HG03469 (cell line): ENCODE data around the gene RAB11FIP4.

Experiments
- ATAC-seq: cut with Tn5 transposase; IDR thresholded peaks from one replicate; pipeline ENCODE4 v1.9.1; 2021; ENCODE audit warnings: mild to moderate bottlenecking, moderate library complexity, moderate number of reproducible peaks; ENCODE audit not compliant: unreplicated experiment

RAB11FIP4 gene

DNA sequence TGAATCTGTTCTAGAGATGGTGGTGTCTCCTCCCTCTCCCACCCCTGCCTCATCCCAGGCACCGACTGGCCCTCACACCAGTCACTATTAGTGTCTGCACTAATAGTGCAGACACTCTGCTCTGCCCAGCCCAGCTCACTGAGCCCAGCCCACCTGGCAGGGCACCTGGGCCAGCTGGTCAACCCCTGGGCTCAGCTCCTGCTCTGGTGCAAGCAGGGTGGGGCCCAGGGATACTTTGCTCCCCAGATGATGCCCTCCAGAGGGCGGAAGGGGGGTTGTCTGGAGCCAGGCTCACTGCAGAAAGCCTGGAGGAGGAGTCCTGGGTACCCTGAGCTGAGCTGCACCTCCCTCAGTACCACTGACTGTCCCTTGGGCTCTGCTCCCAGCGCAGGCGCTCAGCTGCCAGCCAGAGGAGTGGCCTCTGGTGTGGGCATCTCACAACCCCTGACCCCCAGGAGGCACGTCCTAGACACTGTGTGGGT, 14.5 kb downstream of the RAB11FIP4 start:
- ATAC-seq: no peak

- ATAC-seq: no peak
These were observed 17.1 kb downstream of the RAB11FIP4 start for GRCh38 chr17:31408586-31408985.

- ATAC-seq: no peak
These were observed 20.3 kb downstream of the RAB11FIP4 start for GRCh38 chr17:31411707-31412285.

DNA sequence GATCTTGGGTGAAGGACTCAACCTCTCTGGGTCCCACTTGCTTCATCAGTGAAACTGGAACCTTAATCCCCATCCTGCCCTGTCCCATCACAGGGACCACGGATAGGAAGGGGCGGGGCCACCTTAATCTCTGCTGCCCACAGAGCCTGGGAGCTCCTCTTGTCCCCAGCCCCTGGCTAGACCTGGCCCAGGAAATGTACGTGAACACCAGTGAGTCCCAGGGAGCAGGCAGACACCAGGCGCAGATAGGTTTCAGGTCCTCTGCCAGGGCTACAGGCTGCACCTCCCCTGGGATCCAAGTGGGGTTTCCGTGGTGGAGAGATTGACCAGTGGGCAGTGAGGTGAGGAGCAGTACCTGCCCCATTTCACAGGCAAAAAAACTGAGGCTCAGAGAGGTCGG, 21.0 kb downstream of the RAB11FIP4 start:
- ATAC-seq: no peak

- ATAC-seq: no peak
These were observed 21.8 kb downstream of the RAB11FIP4 start for GRCh38 chr17:31413081-31413799.

DNA sequence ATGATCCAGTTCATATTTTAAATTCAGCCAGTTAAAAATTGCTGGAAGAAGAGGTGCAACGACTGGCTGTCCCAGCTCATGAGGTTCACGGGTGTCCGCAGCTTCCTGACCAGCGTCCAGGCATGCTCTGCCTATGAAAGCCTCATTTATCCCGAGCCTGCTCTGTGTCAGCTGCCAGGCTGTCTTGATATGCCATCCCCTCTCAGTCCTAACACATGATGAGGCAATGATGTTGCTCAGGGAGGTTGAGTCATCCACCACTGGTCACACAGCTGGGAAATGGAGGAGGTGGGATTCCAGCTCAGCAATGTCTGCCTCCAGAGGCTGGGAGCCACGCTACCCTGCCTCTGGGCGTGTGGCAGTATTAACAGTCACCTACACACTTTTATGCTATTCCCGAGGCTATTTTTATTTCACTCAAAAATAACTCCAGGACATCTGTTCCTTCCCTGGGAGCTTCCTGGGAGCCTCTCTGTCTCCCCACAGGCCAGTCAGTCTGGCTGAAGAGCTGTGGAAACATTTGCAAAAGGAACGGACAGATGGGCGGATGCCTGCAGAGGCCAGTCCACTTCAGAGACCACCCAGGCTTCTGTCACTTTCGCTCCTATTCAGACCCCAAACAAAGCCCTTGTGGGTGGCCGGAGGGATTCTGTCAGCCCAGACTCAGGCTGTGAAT, 22.5 kb downstream of the RAB11FIP4 start:
- no peak for ATAC-seq

DNA sequence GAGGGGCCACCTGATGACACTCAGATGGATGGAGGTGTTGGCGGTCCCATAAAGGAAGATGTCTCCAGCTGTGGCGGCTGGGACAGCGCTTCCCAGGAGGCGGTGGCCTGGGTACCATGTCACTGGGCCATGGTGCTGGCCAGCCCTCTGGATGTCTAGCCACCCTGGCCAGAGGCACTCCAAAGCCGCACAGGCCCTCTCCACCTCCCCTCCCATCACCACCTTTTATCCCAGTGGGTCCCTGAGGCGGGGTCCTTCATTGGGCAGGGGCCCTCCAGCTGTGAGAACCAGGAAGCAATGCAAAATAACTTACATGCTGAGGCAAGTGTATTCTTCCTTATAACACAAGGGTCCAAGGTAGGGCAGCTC, 23.1 kb downstream of the RAB11FIP4 start:
- ATAC-seq: no peak

- ATAC-seq: no peak
These were observed 23.6 kb downstream of the RAB11FIP4 start for GRCh38 chr17:31415004-31415454.

- no peak for ATAC-seq
These were observed 24.4 kb downstream of the RAB11FIP4 start for GRCh38 chr17:31415640-31416502.

DNA sequence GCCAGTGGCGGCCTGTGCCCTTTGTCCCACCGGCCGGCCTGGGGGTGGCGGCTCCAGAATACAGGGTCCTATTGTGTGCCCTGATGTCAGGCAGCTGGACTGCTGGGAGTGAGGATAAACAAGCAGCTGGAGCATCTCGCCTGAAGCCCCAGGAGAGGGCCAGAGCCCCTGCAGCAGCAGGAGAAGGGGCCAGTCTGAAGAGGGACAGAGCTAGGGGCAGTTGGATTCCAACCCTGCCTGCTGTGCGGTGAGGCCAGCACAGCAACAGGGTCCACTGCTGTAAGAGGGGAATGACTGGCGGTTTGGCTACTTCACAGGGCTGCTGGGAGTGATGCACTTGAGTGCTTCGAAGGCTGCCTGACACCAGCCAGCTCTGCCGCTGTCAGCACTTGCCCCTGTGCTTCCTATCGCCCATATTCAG, 25.0 kb downstream of the RAB11FIP4 start:
- ATAC-seq: no peak

DNA sequence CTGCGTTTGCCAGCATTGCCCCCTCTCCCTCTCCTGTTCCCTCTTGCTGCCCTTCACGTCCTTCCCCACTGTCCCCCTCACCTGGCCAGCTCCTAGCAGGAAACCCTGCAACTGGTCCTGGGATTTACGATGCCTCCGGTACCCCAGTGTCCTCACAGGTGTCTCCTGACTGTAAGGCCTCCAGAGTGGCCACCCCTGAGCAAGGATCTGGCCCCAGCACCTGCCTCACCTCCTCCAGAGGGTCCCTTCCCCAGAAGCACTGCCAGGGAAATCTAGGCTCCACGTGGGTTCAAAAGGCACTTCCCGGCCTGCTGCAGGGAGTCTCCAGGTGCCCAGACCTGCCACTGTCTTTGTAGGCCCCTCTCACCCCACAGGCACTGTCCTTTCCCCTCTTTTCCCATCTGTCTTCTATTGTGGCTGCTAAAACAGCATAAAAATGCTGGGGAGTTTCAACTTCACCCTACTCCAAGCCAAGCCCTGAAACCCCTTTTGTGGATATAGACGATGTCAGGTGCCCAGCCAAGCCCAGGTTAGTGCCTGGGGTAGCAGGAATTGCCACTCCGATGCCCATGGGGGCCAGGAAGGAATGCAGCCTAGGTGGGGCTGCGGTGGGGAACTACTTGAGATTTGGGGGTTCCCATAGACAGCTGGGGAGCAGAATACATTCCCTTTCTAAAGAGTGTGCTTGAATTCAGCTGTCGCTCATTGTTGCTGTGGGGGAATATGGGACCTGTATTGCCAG, 25.7 kb downstream of the RAB11FIP4 start:
- no peak for ATAC-seq

GRCh38 chr17:31418773-31419350, 27.4 kb downstream of the RAB11FIP4 start:
- no peak for ATAC-seq

GRCh38 chr17:31422443-31422842, 31.0 kb downstream of the RAB11FIP4 start:
- no peak for ATAC-seq

GRCh38 chr17:31424944-31425281, 33.4 kb downstream of the RAB11FIP4 start:
- no peak for ATAC-seq

DNA sequence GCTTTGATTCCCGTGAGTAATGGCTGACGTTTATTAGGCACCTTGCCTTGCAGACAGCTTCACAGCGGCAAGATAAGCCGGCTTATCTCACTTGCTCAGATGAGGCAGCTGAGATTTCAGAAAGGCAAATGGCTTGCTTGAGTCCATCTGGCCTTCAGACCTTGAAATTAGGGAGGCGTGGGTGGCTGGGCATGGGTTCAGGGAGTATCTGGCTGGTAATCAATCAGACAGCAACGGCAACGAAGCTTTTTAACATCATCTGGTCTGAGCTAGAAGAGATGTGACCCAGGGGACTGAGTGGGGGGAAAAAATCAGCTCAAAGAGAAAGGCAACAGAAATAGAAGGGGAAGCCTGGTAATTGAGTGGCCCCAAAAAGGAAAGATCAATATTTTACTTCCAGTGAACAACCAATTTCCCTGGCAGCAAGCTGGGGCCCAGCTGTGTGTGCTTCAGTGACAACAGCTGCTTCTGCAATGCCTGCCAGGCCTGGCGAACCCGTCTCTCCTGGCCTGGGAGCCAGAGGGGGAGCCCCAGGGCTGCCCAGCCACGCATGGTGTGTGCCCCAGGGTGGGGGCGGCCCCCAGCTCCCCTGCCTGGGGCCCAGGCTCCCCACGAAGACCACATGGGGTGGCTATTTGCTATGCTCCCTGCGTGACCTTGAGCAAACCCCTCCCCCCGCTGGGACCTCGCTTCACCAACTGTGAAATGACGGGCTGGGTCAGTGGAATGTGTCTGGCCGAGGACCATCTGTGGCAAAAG, 34.0 kb downstream of the RAB11FIP4 start:
- ATAC-seq: no peak

- ATAC-seq: no peak
These were observed 36.2 kb downstream of the RAB11FIP4 start for GRCh38 chr17:31427684-31428083.

DNA sequence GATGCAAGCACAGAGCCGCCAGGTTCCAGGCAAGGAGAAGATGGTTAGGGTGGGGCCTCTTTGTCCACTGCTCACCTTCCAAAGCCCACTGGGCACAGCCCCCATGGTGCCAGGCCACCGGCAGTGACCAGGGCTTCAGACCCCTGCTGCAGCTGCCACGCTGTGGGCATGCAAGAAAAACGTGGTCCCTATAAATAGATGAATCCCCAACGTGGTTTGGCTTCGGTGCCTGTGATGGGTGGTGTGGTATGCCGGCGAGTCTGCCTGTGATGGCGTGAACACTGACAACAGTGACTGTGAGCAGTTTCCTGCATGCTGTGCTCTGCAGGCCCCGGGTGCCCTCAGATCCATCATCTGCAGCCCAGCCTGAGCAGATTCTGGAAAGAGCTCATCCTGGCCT, 36.6 kb downstream of the RAB11FIP4 start:
- no peak for ATAC-seq

DNA sequence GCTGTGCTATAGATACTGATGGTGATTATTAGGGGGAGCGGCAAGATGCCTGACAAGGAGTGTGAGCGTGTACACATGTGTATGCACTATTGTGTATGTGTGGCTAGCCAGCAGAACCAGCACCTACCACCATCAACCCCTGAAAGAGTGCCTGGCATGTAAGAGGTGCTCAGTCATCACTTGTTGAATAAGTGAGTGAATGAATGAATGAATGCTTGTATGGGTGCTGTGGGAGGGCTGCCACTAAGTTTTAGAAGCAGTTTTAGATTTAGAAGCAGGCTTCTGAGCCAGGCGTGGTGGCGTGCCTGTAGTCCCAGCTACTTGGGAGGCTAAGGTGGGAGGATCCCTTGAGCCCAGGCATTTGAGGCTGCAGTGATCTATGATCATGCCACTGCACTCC, 37.0 kb downstream of the RAB11FIP4 start:
- ATAC-seq: no peak

GRCh38 chr17:31431098-31431851, 39.8 kb downstream of the RAB11FIP4 start:
- no peak for ATAC-seq
